ENCODE results near the gene TSR3. TPM values are rescaled to one million over a fixed set of nuclear protein-coding genes. Genes with fewer than 3 reads are reported as not detected.

Gene TSR3
- total RNA-seq, 1 donor from 2014 or later, result 115 TPM

DNA sequence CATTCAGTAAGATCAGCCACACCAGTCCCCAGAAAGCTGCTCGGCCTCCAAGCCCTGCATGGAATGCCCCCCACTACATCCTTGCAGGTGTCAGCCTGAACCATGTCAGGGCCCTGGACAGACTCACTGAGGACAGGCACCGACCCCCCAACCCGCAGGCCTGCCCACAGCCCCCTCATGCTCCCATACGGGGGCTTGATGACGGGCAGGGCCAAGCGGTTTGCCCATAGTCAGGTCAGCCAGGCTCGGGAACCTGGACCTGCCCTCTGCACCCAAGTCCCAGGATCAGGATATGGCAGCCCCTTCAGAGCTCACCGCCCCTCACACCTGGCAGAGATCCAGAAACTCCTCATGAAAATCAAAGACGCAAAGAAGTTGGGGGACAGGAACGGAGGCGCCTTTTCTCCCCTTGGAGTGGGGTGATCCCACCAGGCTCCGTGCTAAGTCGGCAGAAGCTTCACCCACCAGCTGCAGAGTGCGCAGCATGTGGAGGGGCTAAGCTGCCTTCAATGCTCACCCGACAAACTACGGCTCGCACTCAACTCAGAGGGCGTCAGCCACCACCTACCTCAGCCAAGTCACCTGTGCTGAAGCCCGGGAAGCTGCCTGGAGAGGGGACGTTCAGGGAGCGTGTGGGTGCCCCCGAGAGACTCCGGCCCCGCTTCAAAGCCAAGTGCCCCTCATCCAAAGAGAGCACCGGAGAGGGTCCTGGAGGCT lies 26.6 kb upstream of the TSR3 start:
- no peak for DNase-seq (ENCODE audit: low read depth)

DNA sequence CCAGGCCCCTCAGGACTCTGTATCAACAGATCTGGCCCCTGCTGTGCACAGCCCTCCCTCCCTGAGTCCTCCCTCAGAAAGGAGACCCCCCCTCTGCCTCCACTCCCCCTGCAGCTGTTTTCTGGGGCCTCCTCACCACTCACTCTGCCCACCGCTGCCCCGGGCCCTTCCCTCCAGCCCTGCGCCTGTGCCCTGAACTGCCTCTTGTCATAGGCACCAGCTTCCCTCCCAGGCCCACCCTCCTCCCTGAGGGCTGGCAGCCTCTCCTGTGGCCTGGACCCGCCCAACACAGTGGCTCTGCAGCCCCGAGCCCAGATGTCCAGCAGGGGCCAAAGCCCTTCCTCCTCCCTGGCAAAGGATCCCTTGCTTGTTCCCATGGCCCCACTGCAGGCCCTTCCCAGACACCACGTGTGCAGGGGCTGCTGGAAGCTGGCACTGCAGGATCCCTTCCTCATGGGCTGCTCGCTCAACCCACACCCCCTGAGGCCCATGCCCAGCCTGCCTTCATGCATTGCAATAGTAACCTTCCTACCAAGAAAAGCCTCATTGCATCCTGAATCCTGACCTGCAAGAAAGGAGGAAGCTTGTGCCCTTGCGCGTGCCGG lies 25.8 kb upstream of the TSR3 start:
- peak; percentile 32 for DNase-seq (ENCODE audit: low read depth)

DNA sequence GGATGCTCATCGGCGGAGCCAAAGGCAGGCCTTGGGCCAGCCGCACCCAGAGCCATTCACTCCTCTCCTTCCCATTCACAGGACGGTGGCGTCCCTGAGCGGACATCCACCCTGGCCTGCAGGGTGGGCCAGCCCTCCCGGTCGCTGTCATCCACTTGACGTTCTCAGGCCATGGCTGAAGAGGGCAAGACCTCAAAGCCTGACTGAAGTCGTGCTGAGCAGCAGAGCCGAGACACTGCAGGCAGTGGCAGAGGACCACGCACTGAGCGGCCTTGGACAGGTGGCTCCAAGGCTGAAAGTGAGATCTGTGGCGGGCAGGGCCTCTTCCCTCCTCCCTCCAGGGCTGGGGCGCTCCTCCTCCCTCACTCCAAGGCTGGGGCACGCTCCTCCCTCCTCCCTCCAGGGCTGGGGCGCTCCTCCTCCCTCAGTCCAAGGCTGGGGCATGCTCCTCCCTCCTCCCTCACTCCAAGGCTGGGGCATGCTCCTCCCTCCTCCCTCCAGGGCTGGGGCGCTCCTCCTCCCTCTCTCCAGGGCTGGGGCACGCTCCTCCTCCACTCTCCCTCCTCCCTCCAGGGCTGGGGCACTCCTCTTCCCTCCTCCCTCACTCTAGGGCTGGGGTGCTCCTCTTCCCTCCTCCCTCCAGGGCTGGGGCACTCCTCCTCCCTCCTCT lies 24.2 kb upstream of the TSR3 start:
- no peak for DNase-seq (ENCODE audit: low read depth)

GRCh38 chr16:1375298-1375640 lies 23.6 kb upstream of the TSR3 start:
- DNase-seq (ENCODE audit: low read depth), result no peak

GRCh38 chr16:1374418-1375297 lies 23.0 kb upstream of the TSR3 start:
- peak; percentile 69 for DNase-seq (ENCODE audit: low read depth)

- no peak for DNase-seq (ENCODE audit: low read depth)
Observed at GRCh38 chr16:1372292-1372950, 20.7 kb upstream of the TSR3 start.

- DNase-seq (ENCODE audit: low read depth), result no peak
Observed at GRCh38 chr16:1371054-1371978, 19.6 kb upstream of the TSR3 start.

DNA sequence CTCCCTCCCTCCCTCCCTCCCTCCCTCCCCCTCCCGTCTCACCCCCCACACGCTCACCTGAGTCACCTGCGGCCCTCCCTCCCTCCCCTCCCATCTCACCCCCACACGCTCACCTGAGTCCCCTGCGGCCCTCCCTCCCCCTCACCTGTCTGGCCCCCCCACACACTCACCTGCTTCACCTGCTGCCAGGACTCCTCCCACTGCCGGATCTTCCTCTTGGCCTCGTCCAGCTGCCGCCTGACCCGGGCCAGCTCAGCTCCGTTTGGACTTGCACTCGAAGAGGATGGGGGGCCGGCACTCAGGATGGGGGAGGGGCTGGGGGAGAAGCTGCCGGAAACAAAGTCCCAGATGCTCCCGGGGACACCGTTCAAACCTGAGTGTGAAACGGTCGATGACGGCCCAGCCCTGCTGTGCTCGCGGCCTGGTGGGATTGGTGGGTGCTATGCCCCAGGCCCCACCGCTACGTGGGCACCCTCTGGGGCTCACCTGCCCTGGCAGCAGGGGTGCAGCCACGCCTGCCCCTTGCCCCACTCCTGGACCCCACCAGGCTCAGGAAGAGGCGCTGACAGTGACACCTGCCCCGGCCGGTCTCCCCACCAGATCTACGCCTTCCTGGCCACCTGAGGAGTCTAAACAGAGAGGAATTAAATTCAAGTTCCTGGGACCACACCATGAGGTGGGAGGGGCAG lies 16.0 kb upstream of the TSR3 start:
- DNase-seq (ENCODE audit: low read depth), result no peak

DNA sequence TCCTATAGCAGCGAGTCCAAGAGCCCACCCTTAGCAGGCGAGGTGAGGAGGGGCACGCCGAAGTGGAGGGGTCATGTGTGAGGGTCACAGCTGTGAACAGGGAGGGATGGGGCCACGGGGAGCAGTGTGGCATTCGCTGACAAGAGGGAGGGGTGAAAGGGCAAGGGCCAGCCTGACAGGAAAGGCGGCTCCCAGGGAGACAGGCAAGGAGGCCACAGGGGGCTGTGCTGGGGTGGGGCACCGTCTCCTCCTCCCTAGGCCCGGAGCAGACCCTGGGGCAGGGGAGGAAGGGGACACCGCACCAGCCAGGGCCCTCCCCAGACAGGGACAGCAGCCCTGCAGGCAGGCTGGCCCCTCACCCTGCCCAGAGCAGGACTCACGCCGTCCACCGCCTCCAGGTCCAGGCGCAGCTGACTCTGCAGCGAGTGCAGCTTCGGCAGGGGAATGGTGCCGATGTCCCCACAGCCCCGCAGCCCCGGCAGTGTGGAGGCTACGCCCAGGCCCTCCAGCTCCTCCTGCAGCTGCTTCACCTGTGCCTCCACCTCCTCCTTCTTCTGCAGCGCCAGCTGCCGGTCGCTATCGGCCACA lies 15.1 kb upstream of the TSR3 start:
- no peak for DNase-seq (ENCODE audit: low read depth)

DNA sequence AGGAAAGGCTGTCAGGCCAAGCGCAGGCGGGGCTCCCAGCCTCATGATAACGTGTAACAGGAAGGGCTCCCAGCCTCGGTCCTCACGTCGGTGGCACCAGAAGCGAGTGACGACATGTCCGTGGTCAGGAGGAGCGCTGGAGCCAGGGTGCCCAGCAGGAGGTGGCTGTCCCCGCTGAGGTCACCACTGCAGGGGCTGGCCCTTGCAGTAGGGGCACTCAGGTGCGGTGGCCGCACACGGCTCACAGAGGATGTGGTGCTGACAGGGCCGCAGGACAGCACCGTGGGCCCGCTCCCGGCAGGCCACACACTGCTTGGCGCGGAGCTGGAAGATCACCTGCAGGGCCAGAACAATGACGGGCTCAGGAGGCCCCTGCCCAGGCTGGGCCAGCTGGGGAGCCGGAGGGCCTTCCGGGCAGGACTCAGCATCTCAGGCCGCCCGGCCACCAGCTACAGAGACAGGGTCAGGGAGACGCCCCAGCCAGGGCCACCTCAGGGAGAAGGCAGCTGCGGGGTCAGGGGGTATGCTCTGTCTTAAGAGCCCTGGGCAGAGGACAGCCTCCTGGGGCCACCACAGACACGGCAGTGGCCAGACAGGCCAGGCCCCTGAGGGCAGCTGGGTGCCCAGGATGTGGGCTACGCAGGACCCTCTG lies 14.5 kb upstream of the TSR3 start:
- no peak for DNase-seq (ENCODE audit: low read depth)

- DNase-seq (ENCODE audit: low read depth), result no peak
Observed at GRCh38 chr16:1364510-1364909, 12.8 kb upstream of the TSR3 start.

- peak; percentile 84 for DNase-seq (ENCODE audit: low read depth)
Observed at GRCh38 chr16:1363501-1364041, 11.9 kb upstream of the TSR3 start.

DNA sequence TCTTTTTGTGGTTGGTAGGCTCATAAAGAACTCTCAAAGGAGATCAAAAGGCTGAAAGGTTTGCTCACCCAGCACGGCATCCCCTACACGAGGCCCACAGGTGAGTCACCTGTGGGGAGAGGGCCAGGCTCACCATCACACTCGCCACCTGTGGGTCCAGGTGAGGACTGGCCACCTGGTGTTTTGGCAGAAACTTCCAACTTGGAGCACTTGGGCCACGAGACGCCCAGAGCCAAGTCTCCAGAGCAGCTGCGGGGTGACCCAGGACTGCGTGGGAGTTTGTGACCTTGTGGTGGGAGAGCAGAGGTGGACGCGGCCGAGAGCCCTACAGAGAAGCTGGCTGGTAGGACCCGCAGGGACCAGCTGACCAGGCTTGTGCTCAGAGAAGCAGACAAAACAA lies 11.1 kb upstream of the TSR3 start:
- no peak for DNase-seq (ENCODE audit: low read depth)

GRCh38 chr16:1361685-1362360 lies 10.1 kb upstream of the TSR3 start:
- no peak for DNase-seq (ENCODE audit: low read depth)

GRCh38 chr16:1357906-1358566 lies 6.4 kb upstream of the TSR3 start:
- no peak for DNase-seq (ENCODE audit: low read depth)

DNA sequence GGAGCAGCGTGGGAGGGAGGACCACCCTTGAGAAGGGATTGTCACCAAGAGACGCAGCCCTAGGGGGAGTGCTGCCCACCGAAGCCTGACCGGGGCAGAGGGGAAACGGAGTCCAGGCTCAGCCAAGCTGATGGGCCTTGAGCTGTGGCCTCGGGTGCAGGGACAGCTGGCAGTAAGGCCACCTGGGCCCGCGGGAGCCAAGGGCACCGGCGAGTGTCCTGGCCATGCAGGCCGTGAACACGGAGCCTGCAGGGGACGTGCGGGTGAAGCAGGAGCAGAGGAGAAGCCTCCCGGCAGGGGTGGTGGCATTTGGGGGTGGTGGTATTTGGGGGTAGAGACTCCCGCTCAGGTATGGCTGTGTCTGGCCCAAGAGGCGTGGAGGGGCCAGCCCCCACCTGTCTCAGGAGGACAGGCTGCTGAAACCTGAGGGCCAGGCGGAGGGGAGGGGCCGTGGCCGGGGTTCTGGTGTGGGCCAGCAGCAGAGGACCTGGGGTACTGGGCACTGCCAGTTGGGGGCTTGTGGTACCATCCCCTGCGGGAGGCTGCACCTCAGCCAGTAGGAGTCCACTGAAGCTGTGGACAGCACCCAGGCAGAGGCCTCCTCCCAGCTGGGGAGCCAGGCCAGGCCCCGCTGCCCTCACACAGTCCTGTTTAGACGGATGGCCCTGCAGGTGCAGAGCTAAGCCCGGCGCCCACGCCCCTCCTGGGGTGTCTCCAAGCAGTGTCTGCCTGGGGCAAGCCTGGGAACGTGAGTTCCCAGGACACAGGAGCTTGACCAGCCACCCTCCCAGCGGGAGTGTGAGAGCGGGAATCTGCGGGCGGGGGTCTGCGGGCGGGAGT lies 4.6 kb upstream of the TSR3 start:
- no peak for DNase-seq (ENCODE audit: low read depth)

All from myocyte (in vitro differentiated cells).